LNCaP clone FGC (cell line): ENCODE data around the gene MEGF11.

ENCODE experiments used
- DNase-seq: peaks from one replicate; pipeline ENCODE4 v3.0.0-alpha.2; 2011; ENCODE audit warnings: low read depth
- H3K4me3 ChIP-seq: 2 replicates; pipeline ENCODE4 v1.5.1; 2011; ENCODE audit warnings: mild to moderate bottlenecking, low read depth, low read length, control low read depth
- TF ChIP-seq, protein P1 (sequence below): IDR thresholded peaks from 2 replicates; pipeline ENCODE4 v1.5.1; 2012; ENCODE audit warnings: mild to moderate bottlenecking; ENCODE audit not compliant: control insufficient read depth, insufficient read depth; ENCODE audit errors: extremely low read depth

MEGF11 gene

DNA sequence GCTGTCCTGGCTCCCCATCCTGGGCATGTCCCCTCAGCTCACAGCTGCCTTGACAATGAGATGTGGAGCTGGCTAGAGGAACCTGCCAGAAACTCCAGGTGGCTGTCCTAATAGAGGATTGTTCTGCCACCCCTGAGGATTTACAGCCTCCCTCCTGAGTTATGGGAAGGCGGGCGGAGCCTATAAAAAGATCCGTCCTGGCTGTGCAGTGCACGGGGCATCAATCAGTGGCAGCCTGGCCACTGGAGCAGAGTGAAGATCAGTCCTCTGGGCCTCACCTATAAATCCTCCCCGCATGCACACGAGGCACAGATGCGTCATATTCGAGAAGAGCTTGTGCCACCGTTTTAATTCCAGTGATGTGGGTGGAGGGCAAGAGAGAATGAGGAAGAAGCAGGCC is 90.0 kb downstream of the MEGF11 start:
- no peak for DNase-seq
- TF ChIP-seq, protein P1, sequence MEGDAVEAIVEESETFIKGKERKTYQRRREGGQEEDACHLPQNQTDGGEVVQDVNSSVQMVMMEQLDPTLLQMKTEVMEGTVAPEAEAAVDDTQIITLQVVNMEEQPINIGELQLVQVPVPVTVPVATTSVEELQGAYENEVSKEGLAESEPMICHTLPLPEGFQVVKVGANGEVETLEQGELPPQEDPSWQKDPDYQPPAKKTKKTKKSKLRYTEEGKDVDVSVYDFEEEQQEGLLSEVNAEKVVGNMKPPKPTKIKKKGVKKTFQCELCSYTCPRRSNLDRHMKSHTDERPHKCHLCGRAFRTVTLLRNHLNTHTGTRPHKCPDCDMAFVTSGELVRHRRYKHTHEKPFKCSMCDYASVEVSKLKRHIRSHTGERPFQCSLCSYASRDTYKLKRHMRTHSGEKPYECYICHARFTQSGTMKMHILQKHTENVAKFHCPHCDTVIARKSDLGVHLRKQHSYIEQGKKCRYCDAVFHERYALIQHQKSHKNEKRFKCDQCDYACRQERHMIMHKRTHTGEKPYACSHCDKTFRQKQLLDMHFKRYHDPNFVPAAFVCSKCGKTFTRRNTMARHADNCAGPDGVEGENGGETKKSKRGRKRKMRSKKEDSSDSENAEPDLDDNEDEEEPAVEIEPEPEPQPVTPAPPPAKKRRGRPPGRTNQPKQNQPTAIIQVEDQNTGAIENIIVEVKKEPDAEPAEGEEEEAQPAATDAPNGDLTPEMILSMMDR: no peak
- no peak overlapping the region for H3K4me3 ChIP-seq

DNA sequence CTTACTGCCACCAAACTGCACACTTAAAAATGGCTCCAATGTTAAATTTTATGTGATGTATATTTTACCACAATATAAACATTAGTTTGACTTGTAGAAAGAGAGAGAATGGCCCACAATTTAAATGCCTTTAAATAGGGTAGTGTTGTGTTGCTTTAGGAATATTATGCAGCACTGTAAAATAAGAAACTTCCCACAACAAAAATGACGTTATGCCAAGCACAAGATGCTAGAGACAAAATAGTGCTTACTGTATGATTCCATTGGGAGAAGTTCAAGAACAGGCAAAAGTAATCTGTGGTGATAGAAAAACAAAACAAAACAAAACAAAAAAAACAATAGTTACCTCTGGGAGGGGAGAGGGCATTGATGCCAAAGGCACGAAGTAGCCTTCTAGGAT is 91.3 kb downstream of the MEGF11 start:
- TF ChIP-seq, protein P1: no peak
- H3K4me3 ChIP-seq: no peak overlapping the region
- DNase-seq: no peak

DNA sequence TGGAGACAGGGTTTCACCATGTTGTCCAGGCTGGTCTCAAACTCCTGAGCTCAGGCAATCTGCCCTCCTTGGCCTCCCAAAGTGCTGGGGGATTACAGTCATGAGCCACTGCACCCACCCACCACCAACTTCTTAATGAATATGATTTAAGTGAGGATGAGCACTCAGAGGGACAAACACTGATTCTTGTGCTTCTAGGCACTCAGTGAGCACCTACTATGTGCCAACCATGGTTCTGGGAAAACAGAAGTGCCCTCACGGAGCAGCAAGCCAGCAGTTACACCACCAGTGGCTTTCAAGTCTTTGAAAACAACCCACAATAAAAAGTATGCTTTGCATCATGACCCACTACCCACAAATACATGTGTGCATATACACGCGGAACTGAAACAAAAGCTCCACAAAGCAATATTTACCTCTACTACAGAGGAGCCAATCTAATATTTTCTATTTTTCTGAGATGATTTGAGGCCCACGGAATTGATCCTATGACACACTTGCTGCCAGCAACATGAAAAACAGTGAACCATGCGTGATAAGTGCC is 91.9 kb downstream of the MEGF11 start:
- H3K4me3 ChIP-seq: no peak overlapping the region
- TF ChIP-seq, protein P1: no peak
- no peak for DNase-seq

DNA sequence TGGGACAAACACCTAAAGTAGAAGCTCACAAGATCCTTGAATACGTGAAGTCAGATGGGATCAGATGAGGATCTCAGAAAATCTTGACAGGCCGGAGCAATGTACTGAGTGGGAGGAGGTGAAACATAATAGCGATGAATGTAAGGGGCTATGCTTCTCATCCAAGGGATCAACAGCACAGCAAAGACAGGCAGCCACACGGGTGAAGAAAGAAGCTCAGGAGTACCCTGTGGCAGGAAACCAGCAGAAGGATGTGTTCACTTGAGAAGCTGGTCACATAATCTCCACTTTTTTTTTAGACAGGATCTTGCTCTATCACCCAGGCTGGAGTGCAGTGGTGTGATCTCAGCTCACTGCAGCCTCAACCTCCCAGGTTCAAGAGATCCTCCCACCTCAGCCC is 92.4 kb downstream of the MEGF11 start:
- H3K4me3 ChIP-seq: no peak overlapping the region
- DNase-seq: no peak
- TF ChIP-seq, protein P1: no peak

DNA sequence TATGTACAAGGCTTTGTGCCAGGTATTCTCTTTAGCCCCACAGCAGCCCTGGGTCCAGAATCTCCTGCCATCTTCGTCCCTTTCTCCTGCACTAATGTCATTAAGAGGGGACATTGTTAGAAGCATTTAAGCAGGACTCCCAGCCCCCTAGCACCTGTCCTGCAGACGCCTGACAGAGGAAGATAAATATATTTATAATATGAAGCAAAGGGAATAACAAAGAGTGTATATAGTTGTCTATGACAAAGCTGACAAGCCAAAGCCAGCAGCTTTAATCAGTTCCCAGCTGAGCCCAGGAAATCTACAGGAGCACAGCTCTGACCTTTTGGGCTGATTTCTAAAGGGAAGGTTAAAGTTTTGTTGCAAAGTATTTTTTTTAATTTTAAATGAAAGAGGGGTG is 96.0 kb downstream of the MEGF11 start:
- DNase-seq: no peak
- H3K4me3 ChIP-seq: no peak overlapping the region
- TF ChIP-seq, protein P1: no peak

DNA sequence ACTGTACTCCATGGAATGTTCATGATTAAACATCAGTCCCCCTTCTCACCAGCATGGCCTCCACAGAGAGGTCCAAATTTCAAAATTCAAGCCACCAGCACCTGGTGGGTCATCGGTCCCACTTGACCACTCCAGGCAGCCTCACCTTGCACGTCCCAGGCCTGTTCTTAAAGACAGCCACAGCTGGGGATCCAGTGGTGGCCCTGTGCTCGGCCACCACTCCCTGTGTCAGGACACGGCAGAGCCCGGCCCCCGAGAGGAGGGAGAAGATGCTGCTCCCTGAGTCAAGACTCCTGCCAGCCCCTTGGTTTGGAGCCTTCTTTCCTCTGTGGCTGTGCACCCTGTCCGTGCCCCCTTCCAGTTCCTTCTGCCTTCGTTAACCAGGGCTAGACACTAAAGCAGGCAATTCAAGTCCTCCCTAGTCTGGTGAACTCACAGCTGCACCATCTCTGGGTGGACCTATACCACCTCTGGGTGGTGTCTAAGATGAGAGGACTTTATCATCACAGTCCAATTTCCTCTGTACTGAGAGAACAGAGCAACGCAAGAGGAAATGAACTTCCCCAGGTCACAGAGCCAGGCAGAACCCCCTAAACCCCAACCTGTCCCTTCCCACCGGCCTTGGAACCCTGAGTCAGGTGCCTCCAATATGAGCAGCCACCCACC is 97.1 kb downstream of the MEGF11 start:
- TF ChIP-seq, protein P1: no peak

DNA sequence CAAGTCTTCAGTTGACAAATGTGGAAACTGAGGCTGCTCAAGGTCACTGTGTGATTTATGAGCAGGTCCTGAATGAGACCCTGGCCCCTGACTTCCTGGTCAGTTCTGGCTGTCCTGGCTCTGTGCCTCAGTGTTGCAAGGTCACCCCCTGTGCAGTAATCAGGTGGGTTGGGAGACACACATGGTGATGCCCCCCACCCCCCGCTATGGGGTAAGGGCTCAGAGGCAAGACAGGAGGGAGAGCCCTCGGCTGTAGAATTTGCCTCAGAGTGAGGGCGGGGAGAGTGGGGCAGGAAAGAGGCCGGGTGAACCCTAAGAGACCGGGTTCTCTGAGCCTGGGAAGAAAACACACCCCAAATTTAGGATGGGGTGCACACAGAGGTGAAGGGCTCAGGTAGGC is 98.5 kb downstream of the MEGF11 start:
- no peak for DNase-seq
- TF ChIP-seq, protein P1: no peak
- H3K4me3 ChIP-seq: no peak overlapping the region

More for the DNA sequence above, 97.1 kb downstream of the MEGF11 start:
- H3K4me3 ChIP-seq: no peak overlapping the region
- DNase-seq: no peak
